HCT116 (cell line): ENCODE results near the gene CNTNAP2. TPM values are rescaled to one million over a fixed set of nuclear protein-coding genes. Genes with fewer than 3 reads are reported as not detected.

ENCODE experiments used
- ATAC-seq: fragments of 200-7000 bp; cut with Tn5 transposase; 2 replicates; pipeline ENCODE4 v1.9.1; 2020; ENCODE audit warnings: mild to moderate bottlenecking, moderate library complexity
- BruUV-seq: library from RNA; stranded (reverse); fragments of 400-500 nt; replicated peaks from 2 replicates; lab custom pipeline; 2021; lab: Mats Ljungman, UMichigan
- CTCF ChIA-PET: fragments of 300-600 bp; sonication (Branson Sonifier 250); formaldehyde crosslinking; loops from one replicate; lab custom pipeline; 2021; ENCODE audit warnings: antibody characterized with exemption; lab: Charles Lee
- POLR2A ChIA-PET: fragments of 300-600, 350-600 bp; sonication (Branson Sonifier 250); formaldehyde crosslinking; loops from one replicate; lab custom pipeline; 2021; ENCODE audit warnings: antibody characterized with exemption; lab: Charles Lee
- RAD21 ChIA-PET, 2 experiments: fragments of 300-600 bp; sonication (Branson Sonifier 250); formaldehyde crosslinking; loops; one replicate each; lab custom pipeline; 2023; ENCODE audit warnings: low total read pairs in 2 of 2; ENCODE audit not compliant: uncharacterized antibody in 2 of 2, unreplicated experiment in 2 of 2, low non-redundant PET in 1 of 2; lab: Charles Lee
- DNase-seq: peaks from one replicate; pipeline ENCODE4 v3.0.0-alpha.2; 2010; ENCODE audit warnings: low read depth, low spot score
- H2AFZ ChIP-seq: fragments of 200-600 bp; shearing (Covaris generic), sonication (generic); 2 replicates; pipeline ENCODE4 v1.6.1; 2017; ENCODE audit warnings: low read depth, mixed run types, mixed read lengths, antibody characterized with exemption, low read length; ENCODE audit not compliant: poor library complexity, severe bottlenecking
- H3K27ac ChIP-seq: 2 replicates; pipeline ENCODE4 v1.5.1; 2012; ENCODE audit warnings: low read depth, low read length
- H3K27me3 ChIP-seq: fragments of 200-600 bp; sonication (generic); 2 replicates; pipeline ENCODE4 v1.6.1; 2016; ENCODE audit warnings: mixed run types, low read length, mixed read lengths; ENCODE audit not compliant: insufficient read depth
- H3K36me3 ChIP-seq, 2 experiments: fragments of 200-500 bp in 1 of 2; fragments of 200-600 bp in 1 of 2; sonication (Bioruptor generic) in 1 of 2; sonication (generic) in 1 of 2; 2 replicates each; pipeline versions ENCODE4 v1.5.1 to v1.6.1; 2014 to 2016; ENCODE audit warnings: low read length in 2 of 2, inconsistent platforms in 1 of 2, mixed read lengths in 1 of 2, mixed run types in 1 of 2; ENCODE audit not compliant: insufficient read depth in 2 of 2, control insufficient read depth in 1 of 2
- H3K4me1 ChIP-seq, 2 experiments: fragments of 200-600 bp in 1 of 2; sonication (generic) in 1 of 2; 2 replicates each; pipeline versions ENCODE4 v1.5.1 to v1.6.1; 2012 to 2017; ENCODE audit warnings: low read length in 2 of 2, inconsistent platforms in 1 of 2, mild to moderate bottlenecking in 1 of 2, mixed read lengths in 1 of 2, mixed run types in 1 of 2, moderate library complexity in 1 of 2; ENCODE audit not compliant: insufficient read depth in 2 of 2, control insufficient read depth in 1 of 2
- H3K4me2 ChIP-seq: fragments of 200-600 bp; sonication (generic); 2 replicates; pipeline ENCODE4 v1.6.1; 2017; ENCODE audit warnings: mixed run types, low read length, mixed read lengths
- H3K4me3 ChIP-seq, 2 experiments: fragments of 200-600 bp in 1 of 2; sonication (generic) in 1 of 2; replicated peaks in 1 of 2; 2 replicates each; pipeline ENCODE4 v1.5.1; 2011 to 2016; ENCODE audit warnings: low read length in 2 of 2, control low read depth in 1 of 2, low read depth in 1 of 2, mild to moderate bottlenecking in 1 of 2, mixed read lengths in 1 of 2, mixed run types in 1 of 2
- H3K79me2 ChIP-seq: fragments of 200-600 bp; sonication (generic); 2 replicates; pipeline ENCODE4 v1.6.1; 2017; ENCODE audit warnings: mild to moderate bottlenecking, mixed run types, low read length, moderate library complexity, mixed read lengths; ENCODE audit not compliant: insufficient read depth
- H3K9ac ChIP-seq: fragments of 200-600 bp; sonication (generic); 2 replicates; pipeline ENCODE4 v1.6.1; 2016; ENCODE audit warnings: low read length, mixed read lengths
- H3K9me2 ChIP-seq: fragments of 200-600 bp; sonication (generic), shearing (Covaris generic); 2 replicates; pipeline ENCODE4 v1.6.1; 2017; ENCODE audit warnings: mixed run types, mild to moderate bottlenecking, moderate library complexity; ENCODE audit not compliant: insufficient read depth
- H3K9me3 ChIP-seq, 2 experiments: fragments of 200-500 bp in 1 of 2; fragments of 200-600 bp in 1 of 2; sonication (Bioruptor generic) in 1 of 2; sonication (generic) in 1 of 2; 2 replicates each; pipeline ENCODE4 v1.6.1; 2014 to 2017; ENCODE audit warnings: low read length in 2 of 2, mixed read lengths in 2 of 2, inconsistent platforms in 1 of 2, low read depth in 1 of 2, mild to moderate bottlenecking in 1 of 2, mixed run types in 1 of 2, moderate library complexity in 1 of 2; ENCODE audit not compliant: control insufficient read depth in 1 of 2, insufficient read depth in 1 of 2
- H4K20me1 ChIP-seq: fragments of 200-600 bp; sonication (generic), shearing (Covaris generic); 2 replicates; pipeline ENCODE4 v1.6.1; 2017; ENCODE audit warnings: mixed run types, mild to moderate bottlenecking, moderate library complexity; ENCODE audit not compliant: insufficient read depth
- CBX3 ChIP-seq: IDR thresholded peaks from 2 replicates; pipeline ENCODE4 v1.6.1; 2012; ENCODE audit warnings: low read depth
- ELF1 ChIP-seq: IDR thresholded peaks from 2 replicates; pipeline ENCODE4 v1.6.1; 2012; ENCODE audit warnings: low read depth, borderline replicate concordance
- EZH2phosphoT487 ChIP-seq: fragments of 200-600 bp; IDR thresholded peaks from 2 replicates; pipeline ENCODE4 v1.6.1; 2018; ENCODE audit warnings: antibody characterized with exemption, borderline replicate concordance
- JUND ChIP-seq: IDR thresholded peaks from 2 replicates; pipeline ENCODE4 v1.6.1; 2012
- POLR2A ChIP-seq: IDR thresholded peaks from 2 replicates; pipeline ENCODE4 v1.7.0; 2011; ENCODE audit warnings: borderline replicate concordance; ENCODE audit not compliant: insufficient read depth, insufficient read length; ENCODE audit errors: extremely low read depth
- RAD21 ChIP-seq: IDR thresholded peaks from 2 replicates; pipeline ENCODE4 v1.6.1; 2012; ENCODE audit warnings: low read depth, mild to moderate bottlenecking
- SIN3A ChIP-seq: IDR thresholded peaks from 2 replicates; pipeline ENCODE4 v1.6.1; 2012; ENCODE audit warnings: low read depth
- SP1 ChIP-seq: IDR thresholded peaks from 2 replicates; pipeline ENCODE4 v1.6.1; 2012; ENCODE audit warnings: low read depth
- TCF7L2 ChIP-seq: IDR thresholded peaks from 2 replicates; pipeline ENCODE4 v1.7.0; 2011; ENCODE audit warnings: borderline replicate concordance, inconsistent platforms; ENCODE audit not compliant: insufficient read depth, insufficient read length; ENCODE audit errors: extremely low read depth
- YY1 ChIP-seq: IDR thresholded peaks from 2 replicates; pipeline ENCODE4 v1.6.1; 2011; ENCODE audit warnings: low read length, low read depth, moderate library complexity, mild to moderate bottlenecking; ENCODE audit not compliant: insufficient replicate concordance; ENCODE audit errors: extremely low read depth
- ZNF274 ChIP-seq: fragments of 200-500 bp; sonication (Bioruptor generic); IDR thresholded peaks from 2 replicates; pipeline ENCODE4 v1.6.1; 2014; ENCODE audit warnings: mild to moderate bottlenecking, low read depth, low read length, inconsistent platforms
- intact Hi-C: fragments of 100-400 bp; cut with micrococcal nuclease; formaldehyde crosslinking; loops from 2 replicates; pipeline ENCODE4 v1.10.0; 2022
- total RNA-seq: library from RNA; stranded (reverse); gene quantifications from one replicate; pipeline ENCODE4 v1.2.1, GENCODE V29; 2021; ENCODE audit not compliant: unreplicated experiment
- TF ChIP-seq, protein P1 (sequence below): IDR thresholded peaks from 2 replicates; pipeline ENCODE4 v1.6.1; 2011; ENCODE audit warnings: mild to moderate bottlenecking, low read length, moderate library complexity; ENCODE audit not compliant: insufficient replicate concordance; ENCODE audit errors: extremely low read depth
- TF ChIP-seq, protein P2 (sequence below): IDR thresholded peaks from 2 replicates; pipeline ENCODE4 v1.6.1; 2012

Gene CNTNAP2
- total RNA-seq, 1 experiment from 2014 or later = 0.37 TPM

DNA sequence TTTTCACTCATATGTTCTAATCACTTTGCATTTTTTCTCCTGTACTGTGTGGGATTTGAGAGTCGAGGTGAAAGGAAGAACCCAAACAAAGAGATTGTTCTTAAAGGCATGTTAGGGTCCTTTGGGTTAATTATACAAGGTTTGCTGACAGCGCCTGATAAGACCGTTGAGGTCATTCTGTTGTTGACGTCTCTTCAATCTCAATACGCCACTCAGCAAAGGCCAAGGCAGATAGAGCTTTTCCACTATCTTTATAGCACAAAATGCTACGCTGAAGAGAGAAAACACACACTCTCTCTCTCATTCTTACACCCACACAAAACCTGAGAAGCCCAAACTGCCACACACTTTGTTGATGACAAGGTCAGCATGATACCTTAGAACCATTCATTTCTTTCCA lies 228.7 kb downstream of the CNTNAP2 start:
- intact Hi-C loops = no loop called here

More for the DNA sequence above, 228.7 kb downstream of the CNTNAP2 start:
- Histone ChIP-seq H3K9ac (no peak overlapping the region), H3K9me2 (no peaks in the 10 kb centered on the region), H3K9me3 (peaks cover 9% of the 10 kb centered on the region in 2 experiments; a peak in 2 of 4 replicates), H3K36me3 (no peaks in the 10 kb centered on the region), H3K4me3 (no peak overlapping the region), H3K79me2 (no peaks in the 10 kb centered on the region), H3K27me3 (no peaks in the 10 kb centered on the region), H4K20me1 (no peaks in the 10 kb centered on the region), H3K27ac (no peak overlapping the region), H2AFZ (no peak overlapping the region), H3K4me2 (no peak overlapping the region), H3K4me1 (no peaks in the 10 kb centered on the region)
- no peak for ATAC-seq
- CTCF ChIA-PET = no interaction called here
- RAD21 ChIA-PET = no interaction called here
- TF ChIP-seq ZNF274 = no peak
- TF ChIP-seq ELF1 = no peak
- TF ChIP-seq TCF7L2 = no peak
- TF ChIP-seq JUND = no peak
- TF ChIP-seq SP1 = no peak
- no peak for TF ChIP-seq POLR2A
- TF ChIP-seq SIN3A = no peak
- TF ChIP-seq YY1 = no peak
- TF ChIP-seq EZH2phosphoT487 = no peak
- TF ChIP-seq CBX3 = no peak
- no peak for TF ChIP-seq RAD21
- TF ChIP-seq, protein P1, sequence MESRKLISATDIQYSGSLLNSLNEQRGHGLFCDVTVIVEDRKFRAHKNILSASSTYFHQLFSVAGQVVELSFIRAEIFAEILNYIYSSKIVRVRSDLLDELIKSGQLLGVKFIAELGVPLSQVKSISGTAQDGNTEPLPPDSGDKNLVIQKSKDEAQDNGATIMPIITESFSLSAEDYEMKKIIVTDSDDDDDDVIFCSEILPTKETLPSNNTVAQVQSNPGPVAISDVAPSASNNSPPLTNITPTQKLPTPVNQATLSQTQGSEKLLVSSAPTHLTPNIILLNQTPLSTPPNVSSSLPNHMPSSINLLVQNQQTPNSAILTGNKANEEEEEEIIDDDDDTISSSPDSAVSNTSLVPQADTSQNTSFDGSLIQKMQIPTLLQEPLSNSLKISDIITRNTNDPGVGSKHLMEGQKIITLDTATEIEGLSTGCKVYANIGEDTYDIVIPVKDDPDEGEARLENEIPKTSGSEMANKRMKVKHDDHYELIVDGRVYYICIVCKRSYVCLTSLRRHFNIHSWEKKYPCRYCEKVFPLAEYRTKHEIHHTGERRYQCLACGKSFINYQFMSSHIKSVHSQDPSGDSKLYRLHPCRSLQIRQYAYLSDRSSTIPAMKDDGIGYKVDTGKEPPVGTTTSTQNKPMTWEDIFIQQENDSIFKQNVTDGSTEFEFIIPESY = no peak
- TF ChIP-seq, protein P2, sequence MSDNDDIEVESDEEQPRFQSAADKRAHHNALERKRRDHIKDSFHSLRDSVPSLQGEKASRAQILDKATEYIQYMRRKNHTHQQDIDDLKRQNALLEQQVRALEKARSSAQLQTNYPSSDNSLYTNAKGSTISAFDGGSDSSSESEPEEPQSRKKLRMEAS = no peak
- BruUV-seq = no TSS peak
- POLR2A ChIA-PET = no interaction called here
- DNase-seq = no peak
